Measurements from ENCODE around the gene INTS3.
"Not testable (repeated sequence)": the region's sequence is repeated elsewhere in the genome, so short reads cannot be mapped to it uniquely, and the experiment has no call there.

The INTS3 gene

DNA sequence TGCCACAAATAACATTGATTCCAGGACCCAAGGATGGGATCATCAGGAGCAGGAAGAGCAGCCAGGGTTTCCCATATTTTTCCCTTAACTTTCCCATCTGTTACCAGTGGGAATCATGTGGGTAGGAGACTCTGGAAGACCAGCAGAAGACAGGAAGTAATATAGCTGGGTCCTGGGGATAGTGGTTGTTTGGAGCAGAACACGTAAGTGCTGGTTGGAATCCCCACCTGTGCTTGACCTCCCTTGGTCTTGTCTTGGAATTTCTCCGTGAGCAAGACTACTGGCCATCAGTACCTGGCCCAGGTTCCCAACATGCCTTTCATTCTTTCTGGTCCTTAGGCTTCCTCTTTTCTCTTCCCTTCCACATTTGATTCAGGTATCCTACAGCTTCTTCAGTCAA lies 26.4 kb downstream of the INTS3 start:
- no peak overlapping the region for H3K4me3 ChIP-seq (ENCODE audit: low read depth, low read length)
- TF ChIP-seq, protein P1, sequence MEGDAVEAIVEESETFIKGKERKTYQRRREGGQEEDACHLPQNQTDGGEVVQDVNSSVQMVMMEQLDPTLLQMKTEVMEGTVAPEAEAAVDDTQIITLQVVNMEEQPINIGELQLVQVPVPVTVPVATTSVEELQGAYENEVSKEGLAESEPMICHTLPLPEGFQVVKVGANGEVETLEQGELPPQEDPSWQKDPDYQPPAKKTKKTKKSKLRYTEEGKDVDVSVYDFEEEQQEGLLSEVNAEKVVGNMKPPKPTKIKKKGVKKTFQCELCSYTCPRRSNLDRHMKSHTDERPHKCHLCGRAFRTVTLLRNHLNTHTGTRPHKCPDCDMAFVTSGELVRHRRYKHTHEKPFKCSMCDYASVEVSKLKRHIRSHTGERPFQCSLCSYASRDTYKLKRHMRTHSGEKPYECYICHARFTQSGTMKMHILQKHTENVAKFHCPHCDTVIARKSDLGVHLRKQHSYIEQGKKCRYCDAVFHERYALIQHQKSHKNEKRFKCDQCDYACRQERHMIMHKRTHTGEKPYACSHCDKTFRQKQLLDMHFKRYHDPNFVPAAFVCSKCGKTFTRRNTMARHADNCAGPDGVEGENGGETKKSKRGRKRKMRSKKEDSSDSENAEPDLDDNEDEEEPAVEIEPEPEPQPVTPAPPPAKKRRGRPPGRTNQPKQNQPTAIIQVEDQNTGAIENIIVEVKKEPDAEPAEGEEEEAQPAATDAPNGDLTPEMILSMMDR (IDR thresholded peaks at IDR 0.05; ENCODE audit: insufficient read depth, low read depth, low read length, missing control alignments): no peak
- no peak for DNase-seq (ENCODE audit: low read depth)

DNA sequence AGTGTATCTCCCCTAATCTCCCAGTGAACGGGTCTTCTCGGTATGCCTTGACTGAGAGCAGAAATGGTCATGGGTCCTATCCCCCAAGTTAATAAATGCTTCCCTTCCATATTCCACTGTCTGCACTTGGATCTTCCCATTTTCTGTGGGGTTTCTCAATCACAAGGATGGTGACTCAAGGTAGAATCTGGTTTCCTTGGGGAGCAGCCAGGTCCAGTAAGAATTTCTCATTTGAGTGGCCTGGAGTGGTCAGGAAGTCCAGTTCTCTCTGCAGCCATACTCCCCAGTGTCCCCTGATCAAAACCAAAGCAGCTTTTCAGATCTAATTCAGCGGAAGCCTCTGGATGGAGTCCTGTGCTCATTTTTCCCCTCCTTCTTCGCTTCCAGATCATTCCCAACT lies 32.6 kb downstream of the INTS3 start:
- TF ChIP-seq, protein P1 (IDR thresholded peaks at IDR 0.05; ENCODE audit: insufficient read depth, low read depth, low read length, missing control alignments): no peak
- no peak overlapping the region for H3K4me3 ChIP-seq (ENCODE audit: low read depth, low read length)
- DNase-seq (ENCODE audit: low read depth): no peak

DNA sequence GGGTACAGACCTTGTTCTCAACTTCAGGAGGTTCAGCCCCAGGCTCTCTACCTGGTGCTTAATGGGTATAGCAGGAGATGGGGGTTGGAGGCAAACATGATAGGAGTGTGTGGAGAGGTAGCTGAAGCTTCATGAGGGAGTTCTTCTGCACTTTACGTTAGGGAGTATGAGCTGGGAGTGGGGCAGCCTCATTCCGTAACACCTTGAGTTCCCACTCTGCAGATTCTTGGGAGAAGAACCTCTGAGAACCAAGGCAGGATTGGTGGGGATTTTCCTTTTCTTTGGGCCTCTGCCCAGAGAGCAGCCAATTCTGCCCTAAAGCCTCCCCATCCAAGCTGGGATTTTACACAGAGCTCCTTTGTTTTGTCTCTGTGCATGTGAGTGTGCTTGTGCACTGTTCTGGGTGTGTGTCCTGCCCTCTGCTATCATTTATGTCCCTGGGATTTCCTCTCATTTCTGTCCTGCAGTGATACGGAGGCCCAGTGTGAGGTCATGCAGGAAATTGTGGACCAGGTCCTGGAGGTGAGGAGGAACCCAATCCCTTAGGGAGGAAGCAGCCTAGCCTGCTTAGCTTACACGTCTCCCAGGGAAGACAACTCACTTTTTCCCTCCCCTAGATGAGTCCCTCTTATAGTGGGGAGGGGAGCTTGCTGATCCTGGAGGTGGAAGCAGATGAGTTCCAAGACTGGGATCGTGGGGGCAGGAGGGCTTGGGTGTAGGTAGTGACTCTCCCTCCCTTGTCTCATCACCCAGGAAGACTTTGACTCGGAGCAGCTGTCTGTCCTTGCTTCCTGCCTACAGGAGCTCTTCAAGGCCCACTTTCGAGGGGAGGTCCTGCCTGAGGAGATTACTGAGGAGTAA lies 35.7 kb downstream of the INTS3 start:
- no peak overlapping the region for H3K4me3 ChIP-seq (ENCODE audit: low read depth, low read length)
- DNase-seq (ENCODE audit: low read depth): no peak
- TF ChIP-seq, protein P1 (IDR thresholded peaks at IDR 0.05; ENCODE audit: insufficient read depth, low read depth, low read length, missing control alignments): no peak

DNA sequence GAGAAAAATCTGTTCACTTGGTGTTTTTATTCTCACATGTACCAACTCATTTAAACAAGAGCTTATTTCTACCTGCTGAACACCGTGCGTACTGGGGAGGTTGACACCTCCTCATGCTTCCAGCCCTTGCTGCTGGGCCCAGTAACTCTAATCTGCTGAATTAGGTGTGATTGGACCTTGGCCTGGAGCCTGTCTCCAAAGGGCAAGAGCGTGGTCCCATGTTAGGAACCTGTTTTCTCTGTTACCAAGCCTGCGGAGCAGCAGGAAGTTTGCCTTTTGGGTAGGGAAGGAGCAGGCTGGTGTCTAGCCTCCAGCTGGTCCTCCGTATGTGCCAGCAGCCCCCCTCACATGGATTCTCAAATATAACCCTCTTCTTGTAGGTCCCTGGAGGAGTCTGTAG lies 36.5 kb downstream of the INTS3 start:
- TF ChIP-seq, protein P1 (IDR thresholded peaks at IDR 0.05; ENCODE audit: insufficient read depth, low read depth, low read length, missing control alignments): no peak
- no peak for DNase-seq (ENCODE audit: low read depth)

DNA sequence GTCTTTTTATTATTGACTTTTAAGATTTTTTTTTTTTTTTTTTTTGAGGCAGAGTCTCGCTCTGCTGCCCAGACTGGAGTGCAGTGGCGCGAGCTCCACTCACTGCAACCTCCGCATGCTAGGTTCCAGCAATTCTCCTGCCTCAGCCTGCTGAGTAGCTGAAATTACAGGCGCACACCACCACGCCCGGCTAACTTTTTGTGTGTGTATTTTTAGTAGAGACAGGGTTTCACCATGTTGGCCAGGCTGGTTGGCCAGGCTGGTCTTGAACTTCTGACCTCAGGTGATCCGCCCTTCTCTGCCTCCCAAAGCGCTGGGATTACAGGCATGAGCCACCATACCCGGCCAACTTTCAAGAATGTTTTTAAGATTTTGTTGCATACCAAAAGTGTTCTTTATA lies 38.8 kb downstream of the INTS3 start:
- H3K4me3 ChIP-seq (ENCODE audit: low read depth, low read length); DNase-seq (ENCODE audit: low read depth): not testable (repeated sequence)

More for the DNA sequence above, 36.5 kb downstream of the INTS3 start:
- H3K4me3 ChIP-seq (ENCODE audit: low read depth, low read length): no peak overlapping the region

DNA sequence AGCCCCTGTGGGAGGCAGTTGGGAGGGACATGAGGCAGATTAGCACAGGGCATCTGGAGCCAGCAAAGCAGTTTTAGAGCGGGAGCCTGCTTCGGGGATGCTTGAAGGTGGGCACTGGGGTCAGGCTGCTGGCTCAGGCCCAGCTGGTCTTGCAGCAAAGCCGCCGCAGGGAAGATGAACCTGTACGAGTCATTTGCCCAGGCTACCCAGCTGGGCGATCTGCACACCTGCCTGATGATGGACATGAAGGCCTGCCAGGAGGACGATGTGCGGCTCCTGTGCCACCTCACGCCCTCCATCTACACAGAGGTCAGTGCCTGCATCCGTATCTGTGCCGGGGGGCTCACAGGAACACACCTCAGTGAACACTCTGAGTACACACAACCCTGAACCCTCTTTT lies 39.7 kb downstream of the INTS3 start:
- TF ChIP-seq, protein P1 (IDR thresholded peaks at IDR 0.05; ENCODE audit: insufficient read depth, low read depth, low read length, missing control alignments): no peak
- DNase-seq (ENCODE audit: low read depth): no peak

DNA sequence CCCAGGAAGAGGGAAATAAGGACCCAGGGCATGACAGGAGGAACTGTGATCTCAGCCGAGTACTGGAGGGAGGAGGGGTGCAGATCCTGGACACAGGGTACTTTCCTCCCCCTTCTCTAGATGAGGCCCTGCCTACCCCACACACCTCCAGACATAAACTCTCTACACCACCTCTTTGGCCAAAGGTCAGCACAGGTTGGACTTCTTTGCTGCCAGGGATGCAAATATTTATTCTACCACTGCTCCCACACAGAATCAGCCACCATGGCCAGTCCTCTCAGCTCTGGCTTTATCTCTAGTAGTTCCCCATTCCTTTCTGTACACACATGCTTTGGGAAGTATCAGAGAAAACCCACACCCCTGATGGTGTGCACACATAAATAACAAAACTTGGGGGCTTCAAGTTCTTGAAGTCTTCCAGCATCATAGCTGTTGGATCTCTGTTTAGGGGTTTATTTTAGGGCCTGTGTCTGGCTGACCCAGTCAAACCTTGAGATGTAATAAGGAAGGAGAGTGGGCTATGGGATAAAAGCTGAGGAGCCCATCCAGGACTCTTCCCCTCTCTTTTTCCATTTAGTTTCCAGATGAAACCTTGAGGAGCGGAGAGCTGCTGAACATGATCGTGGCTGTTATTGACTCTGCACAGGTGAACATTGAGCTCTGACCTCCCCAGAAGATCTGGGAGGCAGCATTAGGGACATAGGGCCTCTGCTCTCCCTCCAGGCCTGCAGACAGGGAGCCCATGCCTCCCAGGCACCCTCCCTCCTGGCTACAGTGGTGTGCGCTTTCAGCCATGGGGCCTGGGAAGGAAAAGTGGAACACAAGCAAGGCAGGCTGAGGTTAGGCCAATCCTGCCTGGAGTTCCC lies 40.7 kb downstream of the INTS3 start:
- no peak for DNase-seq (ENCODE audit: low read depth)
- no peak overlapping the region for H3K4me3 ChIP-seq (ENCODE audit: low read depth, low read length)
- TF ChIP-seq, protein P1 (IDR thresholded peaks at IDR 0.05; ENCODE audit: insufficient read depth, low read depth, low read length, missing control alignments): no peak

More for the DNA sequence above, 39.7 kb downstream of the INTS3 start:
- no peak overlapping the region for H3K4me3 ChIP-seq (ENCODE audit: low read depth, low read length)
